IMR-90 (cell line): Measurements from ENCODE around the gene ADAMTS6. TPM values are rescaled to one million over a fixed set of nuclear protein-coding genes. Genes with fewer than 3 reads are reported as not detected.
A peak's percentile ranks its signal among the peaks of the same experiment; 100 is the strongest.

Experiments used
- ATAC-seq: fragments of 200-7000 bp; cut with Tn5 transposase; 2 replicates; pipeline ENCODE4 v1.9.1; 2020; ENCODE audit warnings: low read depth, mild to moderate bottlenecking, moderate library complexity
- BruUV-seq: library from RNA; stranded (reverse); fragments of 400-500 nt; replicated peaks from 2 replicates; lab custom pipeline; 2021; lab: Mats Ljungman, UMichigan
- CTCF ChIA-PET: fragments of 300-600 bp; formaldehyde crosslinking; extraction: SDS; loops from one replicate; lab custom pipeline; 2021; ENCODE audit warnings: antibody characterized with exemption; lab: Yijun Ruan, JAX
- POLR2A ChIA-PET: fragments of 300-600 bp; sonication (Branson Sonifier 250); formaldehyde crosslinking; loops from one replicate; lab custom pipeline; 2022; ENCODE audit warnings: antibody characterized with exemption; ENCODE audit not compliant: unreplicated experiment; lab: Charles Lee
- DNase-seq: peaks from one replicate; pipeline ENCODE4 v3.0.0; 2013
- H2AFZ ChIP-seq: replicated peaks from 2 replicates; pipeline ENCODE3; 2013; ENCODE audit warnings: low read length, mild to moderate bottlenecking; ENCODE audit not compliant: poor library complexity
- H2AK5ac ChIP-seq: 2 replicates; pipeline ENCODE4 v1.6.1; 2013; ENCODE audit warnings: low read depth, low read length, inconsistent platforms
- H2AK9ac ChIP-seq: replicated peaks from 2 replicates; pipeline ENCODE3; 2013; ENCODE audit warnings: mild to moderate bottlenecking, low read depth, low read length, moderate library complexity; ENCODE audit not compliant: poor library complexity
- H2BK120ac ChIP-seq: 2 replicates; pipeline ENCODE4 v1.6.1; 2013; ENCODE audit warnings: low read depth, low read length, inconsistent platforms
- H2BK15ac ChIP-seq: 3 replicates; pipeline ENCODE4 v1.6.1; 2013; ENCODE audit warnings: low read depth, low read length, inconsistent platforms
- H2BK20ac ChIP-seq: 2 replicates; pipeline ENCODE4 v1.6.1; 2013; ENCODE audit warnings: low read depth, mild to moderate bottlenecking, inconsistent platforms, low read length, moderate library complexity
- H2BK5ac ChIP-seq: 2 replicates; pipeline ENCODE4 v1.6.1; 2013; ENCODE audit warnings: mild to moderate bottlenecking, low read depth, low read length, inconsistent platforms; ENCODE audit not compliant: poor library complexity, severe bottlenecking
- H3K14ac ChIP-seq: replicated peaks from 2 replicates; pipeline ENCODE4 v1.6.1; 2013; ENCODE audit warnings: low read depth, low read length, inconsistent platforms
- H3K18ac ChIP-seq: 2 replicates; pipeline ENCODE4 v1.6.1; 2013; ENCODE audit warnings: low read depth, low read length, control low read depth
- H3K23ac ChIP-seq: 2 replicates; pipeline ENCODE4 v1.6.1; 2013; ENCODE audit warnings: low read depth, low read length, inconsistent platforms
- H3K27ac ChIP-seq: 2 replicates; pipeline ENCODE4 v1.5.1; 2013; ENCODE audit warnings: mild to moderate bottlenecking, control low read depth, low read length; ENCODE audit not compliant: insufficient read depth
- H3K27me3 ChIP-seq: 2 replicates; pipeline ENCODE4 v1.6.1; 2013; ENCODE audit warnings: low read length; ENCODE audit not compliant: control insufficient read depth, insufficient read depth
- H3K36me3 ChIP-seq: 2 replicates; pipeline ENCODE4 v1.6.1; 2013; ENCODE audit warnings: low read length, mixed read lengths; ENCODE audit not compliant: control insufficient read depth, insufficient read depth
- H3K4ac ChIP-seq: 2 replicates; pipeline ENCODE4 v1.6.1; 2013; ENCODE audit warnings: low read depth, low read length, inconsistent platforms
- H3K4me1 ChIP-seq: 2 replicates; pipeline ENCODE4 v1.6.1; 2013; ENCODE audit warnings: low read length, mixed read lengths; ENCODE audit not compliant: control insufficient read depth, insufficient read depth
- H3K4me2 ChIP-seq: 2 replicates; pipeline ENCODE4 v1.6.1; 2013; ENCODE audit warnings: low read depth, mild to moderate bottlenecking, control low read depth, low read length, moderate library complexity
- H3K4me3 ChIP-seq: 2 replicates; pipeline ENCODE4 v1.5.1; 2013; ENCODE audit warnings: low read depth, mild to moderate bottlenecking, control low read depth, low read length, moderate library complexity; ENCODE audit not compliant: insufficient read depth
- H3K56ac ChIP-seq: 2 replicates; pipeline ENCODE4 v1.6.1; 2013; ENCODE audit warnings: low read length, inconsistent platforms; ENCODE audit not compliant: insufficient read depth; ENCODE audit errors: extremely low read depth
- H3K79me1 ChIP-seq, 2 experiments: 2 replicates each; pipeline ENCODE4 v1.6.1; 2013; ENCODE audit warnings: low read length in 2 of 2, inconsistent platforms in 1 of 2, low read depth in 1 of 2
- H3K9ac ChIP-seq: 2 replicates; pipeline ENCODE4 v1.6.1; 2013; ENCODE audit warnings: low read depth, low read length, control low read depth
- H3K9me1 ChIP-seq: 2 replicates; pipeline ENCODE4 v1.6.1; 2013; ENCODE audit warnings: low read length, inconsistent platforms; ENCODE audit not compliant: insufficient read depth
- H3K9me3 ChIP-seq: 2 replicates; pipeline ENCODE4 v1.6.1; 2013; ENCODE audit warnings: low read length; ENCODE audit not compliant: control insufficient read depth, insufficient read depth
- H4K20me1 ChIP-seq: 2 replicates; pipeline ENCODE4 v1.6.1; 2013; ENCODE audit warnings: low read length, inconsistent platforms; ENCODE audit not compliant: insufficient read depth
- H4K5ac ChIP-seq: 2 replicates; pipeline ENCODE4 v1.6.1; 2013; ENCODE audit warnings: mild to moderate bottlenecking, low read depth, low read length, control low read depth
- H4K8ac ChIP-seq, 2 experiments: 2 replicates each; pipeline ENCODE4 v1.6.1; 2013; ENCODE audit warnings: low read depth in 2 of 2, low read length in 2 of 2, control low read depth in 1 of 2, inconsistent platforms in 1 of 2
- H4K91ac ChIP-seq: 2 replicates; pipeline ENCODE4 v1.6.1; 2013; ENCODE audit warnings: low read depth, low read length, inconsistent platforms; ENCODE audit not compliant: insufficient read depth
- BHLHE40 ChIP-seq: fragments of 150-350 bp; IDR thresholded peaks from 2 replicates; pipeline ENCODE4 v1.6.1; 2016; ENCODE audit warnings: mild to moderate bottlenecking, low read depth, low read length
- CHD1 ChIP-seq: IDR thresholded peaks from 2 replicates; pipeline ENCODE4 v1.6.1; 2012; ENCODE audit warnings: low read depth, low read length, improper control_type of control experiment
- FOS ChIP-seq: fragments of 150-350 bp; IDR thresholded peaks from 2 replicates; pipeline ENCODE4 v1.6.1; 2016; ENCODE audit warnings: low read depth, low read length
- MAFK ChIP-seq: IDR thresholded peaks from 2 replicates; pipeline ENCODE4 v1.6.1; 2012; ENCODE audit warnings: low read depth, low read length, improper control_type of control experiment
- MAZ ChIP-seq: IDR thresholded peaks from 2 replicates; pipeline ENCODE4 v1.6.1; 2012; ENCODE audit warnings: low read depth, mild to moderate bottlenecking, low read length, improper control_type of control experiment, moderate library complexity, borderline replicate concordance
- MXI1 ChIP-seq: IDR thresholded peaks from 2 replicates; pipeline ENCODE4 v1.6.1; 2012; ENCODE audit warnings: low read depth, mild to moderate bottlenecking, low read length, moderate library complexity, borderline replicate concordance
- NFE2L2 ChIP-seq: fragments of 150-350 bp; IDR thresholded peaks from 2 replicates; pipeline ENCODE4 v1.6.1; 2016; ENCODE audit warnings: low read depth, mild to moderate bottlenecking, low read length
- RAD21 ChIP-seq: IDR thresholded peaks from 2 replicates; pipeline ENCODE4 v1.6.1; 2012; ENCODE audit warnings: low read length, improper control_type of control experiment
- RCOR1 ChIP-seq: IDR thresholded peaks from 2 replicates; pipeline ENCODE4 v1.6.1; 2012; ENCODE audit warnings: mild to moderate bottlenecking, low read length, improper control_type of control experiment; ENCODE audit not compliant: insufficient replicate concordance
- SMC3 ChIP-seq: fragments of 150-350 bp; IDR thresholded peaks from 2 replicates; pipeline ENCODE4 v1.6.1; 2016; ENCODE audit warnings: low read depth, mild to moderate bottlenecking, antibody characterized with exemption, low read length, moderate library complexity
- WGBS, 2 experiments: methylation state at CpG; one replicate each; pipeline versions ENCODE4 v1.1.5 to v1.1.7; 2013; ENCODE audit warnings: missing lambda C conversion rate in 2 of 2; ENCODE audit not compliant: insufficient read length in 1 of 2; ENCODE audit errors: extremely low coverage in 2 of 2; 5-methylcytosine and 5-hydroxymethylcytosine counted together
- dilution Hi-C: fragments of 300-500 bp; cut with HindIII; formaldehyde crosslinking; loops from one replicate; pipeline ENCODE4 v1.14.3; 2018; ENCODE audit warnings: low sequenced_read_pairs; ENCODE audit not compliant: unreplicated experiment
- in situ Hi-C: fragments of 300-500 bp; cut with MboI; formaldehyde crosslinking; loops from 3 replicates; pipeline ENCODE4 v1.14.3; 2019; ENCODE audit warnings: low sequenced_read_pairs, inconsistent platforms, mixed read lengths
- intact Hi-C: fragments of 100-400 bp; cut with micrococcal nuclease; formaldehyde crosslinking; loops from 2 replicates; pipeline ENCODE4 v1.10.0; 2022
- polyA plus RNA-seq, 3 experiments: library from polyadenylated mRNA; depleted of rRNA; stranded (reverse); fragments of >200 nt; gene quantifications; 2 replicates each; pipeline ENCODE4 v1.2.3, GENCODE V29; 2012; ENCODE audit warnings: low replicate concordance in 1 of 3
- total RNA-seq: library from RNA; depleted of rRNA; stranded (reverse); fragments of >200 nt; gene quantifications from 2 replicates; pipeline ENCODE4 v1.2.3, GENCODE V29; 2012
- TF ChIP-seq, protein P1 (sequence below): conservative IDR thresholded peaks from 2 replicates; pipeline ENCODE4 v1.5.1; 2012; ENCODE audit warnings: mild to moderate bottlenecking, low read depth, low read length, improper control_type of control experiment
- TF ChIP-seq, protein P2 (sequence below): fragments of 150-350 bp; IDR thresholded peaks from 2 replicates; pipeline ENCODE4 v1.6.1; 2017; ENCODE audit warnings: mild to moderate bottlenecking, antibody characterized with exemption, low read length, low read depth

ADAMTS6 gene
- total and polyA plus RNA-seq, 2 of the 4 experiments (the other 2 are of a cell fraction), result 23.9 to 173 TPM

DNA sequence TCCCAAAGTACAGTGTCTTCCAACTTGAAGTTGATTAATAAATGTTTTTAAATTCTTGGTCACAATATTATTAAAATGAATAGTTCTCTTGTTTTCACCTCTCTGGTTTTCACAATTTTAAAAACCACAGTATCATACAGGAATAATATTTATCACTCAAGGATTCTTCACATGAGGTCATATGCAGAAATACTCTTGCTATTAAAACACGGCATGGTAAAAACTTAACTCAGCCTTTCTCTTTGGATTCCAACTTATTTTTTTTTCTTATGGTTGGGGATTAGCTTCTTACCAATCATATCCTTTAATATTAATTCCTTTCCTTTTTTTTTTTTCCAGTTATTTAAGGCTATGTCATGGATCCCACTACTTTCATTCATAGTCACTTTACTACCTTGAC lies 289.4 kb downstream of the ADAMTS6 start:
- Histone ChIP-seq H4K5ac (peak overlapping the region; percentile 35; the same call in 1 of the 2 replicates), H3K36me3 (peaks cover 7% of the 10 kb centered on the region), H3K4me3 (no peak overlapping the region), H3K27me3 (no peaks in the 10 kb centered on the region), H2BK20ac (no peak overlapping the region; the same call in 1 of the 2 replicates), H4K8ac (peak overlapping the region in 1 of 2 experiments; percentile 95; a peak in 1 of 4 replicates), H2BK5ac (peak overlapping the region; percentile 100), H3K9me1 (peaks cover 7% of the 10 kb centered on the region; the same call in 1 of the 2 replicates), H4K20me1 (no peaks in the 10 kb centered on the region), H3K9me3 (no peaks in the 10 kb centered on the region), H3K23ac (no peak overlapping the region), H3K18ac (peak overlapping the region; percentile 100; the same call in 1 of the 2 replicates), H2AK5ac (no peak overlapping the region), H2BK120ac (peak overlapping the region; percentile 98; the same call in 1 of the 2 replicates), H3K56ac (no peak overlapping the region), H2AK9ac (no peak overlapping the region), H3K4ac (no peak overlapping the region; the same call in 1 of the 2 replicates), H3K14ac (no peak overlapping the region), H3K79me1 (peaks cover 19 to 26% of the 10 kb centered on the region in 2 experiments), H3K27ac (no peak overlapping the region), H3K9ac (no peak overlapping the region), H2BK15ac (no peak overlapping the region), H4K91ac (no peak overlapping the region), H3K4me1 (peaks cover 8% of the 10 kb centered on the region), H3K4me2 (no peak overlapping the region), H2AFZ (no peak overlapping the region)
- TF ChIP-seq CHD1 (no peak), RCOR1 (no peak), MXI1 (no peak), MAFK (no peak), NFE2L2 (no peak), MAZ (no peak), RAD21 (no peak), FOS (no peak), BHLHE40 (no peak), SMC3 (no peak)
- TF ChIP-seq, protein P1, sequence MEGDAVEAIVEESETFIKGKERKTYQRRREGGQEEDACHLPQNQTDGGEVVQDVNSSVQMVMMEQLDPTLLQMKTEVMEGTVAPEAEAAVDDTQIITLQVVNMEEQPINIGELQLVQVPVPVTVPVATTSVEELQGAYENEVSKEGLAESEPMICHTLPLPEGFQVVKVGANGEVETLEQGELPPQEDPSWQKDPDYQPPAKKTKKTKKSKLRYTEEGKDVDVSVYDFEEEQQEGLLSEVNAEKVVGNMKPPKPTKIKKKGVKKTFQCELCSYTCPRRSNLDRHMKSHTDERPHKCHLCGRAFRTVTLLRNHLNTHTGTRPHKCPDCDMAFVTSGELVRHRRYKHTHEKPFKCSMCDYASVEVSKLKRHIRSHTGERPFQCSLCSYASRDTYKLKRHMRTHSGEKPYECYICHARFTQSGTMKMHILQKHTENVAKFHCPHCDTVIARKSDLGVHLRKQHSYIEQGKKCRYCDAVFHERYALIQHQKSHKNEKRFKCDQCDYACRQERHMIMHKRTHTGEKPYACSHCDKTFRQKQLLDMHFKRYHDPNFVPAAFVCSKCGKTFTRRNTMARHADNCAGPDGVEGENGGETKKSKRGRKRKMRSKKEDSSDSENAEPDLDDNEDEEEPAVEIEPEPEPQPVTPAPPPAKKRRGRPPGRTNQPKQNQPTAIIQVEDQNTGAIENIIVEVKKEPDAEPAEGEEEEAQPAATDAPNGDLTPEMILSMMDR, result no peak
- TF ChIP-seq, protein P2, sequence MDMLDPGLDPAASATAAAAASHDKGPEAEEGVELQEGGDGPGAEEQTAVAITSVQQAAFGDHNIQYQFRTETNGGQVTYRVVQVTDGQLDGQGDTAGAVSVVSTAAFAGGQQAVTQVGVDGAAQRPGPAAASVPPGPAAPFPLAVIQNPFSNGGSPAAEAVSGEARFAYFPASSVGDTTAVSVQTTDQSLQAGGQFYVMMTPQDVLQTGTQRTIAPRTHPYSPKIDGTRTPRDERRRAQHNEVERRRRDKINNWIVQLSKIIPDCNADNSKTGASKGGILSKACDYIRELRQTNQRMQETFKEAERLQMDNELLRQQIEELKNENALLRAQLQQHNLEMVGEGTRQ, result no peak
- ATAC-seq (no peak), DNase-seq (peak; percentile 79)
- CTCF ChIA-PET, result interaction anchor here (0.6 kb wide), 1 partner anchor 67 kb away, joined by 3 read pairs; no protein-coding TSS in a partner anchor
- dilution Hi-C loops, result no loop called here
- in situ Hi-C loops, result no loop called here
- intact Hi-C loops, result loop anchor here (5.0 kb wide), 1 partner anchor 115 kb away; no protein-coding TSS in a partner anchor
- no TSS peak for BruUV-seq
- WGBS, 2 experiments, result no CpG with 5 or more reads among the region's 1 CpG
- POLR2A ChIA-PET, result no interaction called here
